Caco-2 (cell line): Measurements from ENCODE around the gene TTN. TPM values are rescaled to one million over a fixed set of nuclear protein-coding genes. Genes with fewer than 3 reads are reported as not detected.

Experiments
- BruUV-seq: library from RNA; stranded (reverse); fragments of 400-500 nt; replicated peaks from 2 replicates; lab custom pipeline; 2021; lab: Mats Ljungman, UMichigan
- CTCF ChIA-PET: fragments of 300-600 bp; sonication (Branson Sonifier 250); formaldehyde crosslinking; loops from one replicate; lab custom pipeline; 2022; ENCODE audit warnings: antibody characterized with exemption; lab: Charles Lee
- POLR2A ChIA-PET: fragments of 300-600 bp; sonication (Branson Sonifier 250); formaldehyde crosslinking; loops from one replicate; lab custom pipeline; 2022; ENCODE audit warnings: antibody characterized with exemption; lab: Charles Lee
- DNase-seq, 2 experiments: peaks; one replicate each; pipeline versions ENCODE4 v3.0.0 to v3.0.0-alpha.2; 2020 to 2022
- H3K27me3 ChIP-seq: replicated peaks from 2 replicates; pipeline ENCODE4 v1.6.0; 2011; ENCODE audit warnings: low read length; ENCODE audit not compliant: control insufficient read depth, insufficient read depth
- H3K36me3 ChIP-seq: 2 replicates; pipeline ENCODE4 v1.5.1; 2011; ENCODE audit warnings: low read length; ENCODE audit not compliant: control insufficient read depth, insufficient read depth
- H3K4me1 ChIP-seq: fragments of 250-450 bp; sonication (Bioruptor Pico); 2 replicates; pipeline ENCODE4 v1.5.1; 2020; ENCODE audit warnings: mild to moderate bottlenecking
- H3K4me3 ChIP-seq: 2 replicates; pipeline ENCODE4 v1.5.1; 2011; ENCODE audit warnings: low read depth, mild to moderate bottlenecking, control low read depth, low read length
- H3K9me3 ChIP-seq: fragments of 250-450 bp; sonication (Bioruptor Pico); 2 replicates; pipeline ENCODE4 v1.5.1; 2020; ENCODE audit warnings: mild to moderate bottlenecking, moderate library complexity
- H3K27ac Mint-ChIP-seq: one replicate; pipeline ENCODE4 v1.8.0; 2022; ENCODE audit warnings: mixed read lengths; ENCODE audit not compliant: unreplicated experiment
- H3K27me3 Mint-ChIP-seq: one replicate; pipeline ENCODE4 v1.8.0; 2022; ENCODE audit warnings: mixed read lengths; ENCODE audit not compliant: insufficient read depth, unreplicated experiment
- H3K36me3 Mint-ChIP-seq: one replicate; pipeline ENCODE4 v1.8.0; 2022; ENCODE audit warnings: mild to moderate bottlenecking, mixed read lengths; ENCODE audit not compliant: insufficient read depth, unreplicated experiment
- H3K4me1 Mint-ChIP-seq: one replicate; pipeline ENCODE4 v1.8.0; 2022; ENCODE audit warnings: low read depth, mixed read lengths; ENCODE audit not compliant: unreplicated experiment
- H3K4me3 Mint-ChIP-seq: one replicate; pipeline ENCODE4 v1.8.0; 2022; ENCODE audit warnings: mild to moderate bottlenecking, moderate library complexity, mixed read lengths; ENCODE audit not compliant: unreplicated experiment
- H3K9me3 Mint-ChIP-seq: one replicate; pipeline ENCODE4 v1.8.0; 2022; ENCODE audit warnings: mixed read lengths; ENCODE audit not compliant: unreplicated experiment
- intact Hi-C: fragments of 100-400 bp; cut with micrococcal nuclease; formaldehyde crosslinking; loops from one replicate; pipeline ENCODE4 v1.10.0; 2022; ENCODE audit not compliant: unreplicated experiment
- total RNA-seq: library from RNA; stranded (reverse); gene quantifications from 2 replicates; pipeline ENCODE4 v1.2.3, GENCODE V29; 2022
- TF ChIP-seq, protein P1 (sequence below), 2 experiments: fragments of 200-600 bp in 1 of 2; IDR thresholded peaks; 1 replicate in 1 of 2; 2 replicates in 1 of 2; pipeline versions ENCODE4 v1.5.1 to v1.8.0; 2011 to 2022; ENCODE audit warnings: antibody characterized with exemption in 1 of 2, control low read depth in 1 of 2, inconsistent platforms in 1 of 2, low read depth in 1 of 2, low read length in 1 of 2, mild to moderate bottlenecking in 1 of 2, moderate library complexity in 1 of 2; ENCODE audit not compliant: insufficient read depth in 1 of 2, severe bottlenecking in 1 of 2, unreplicated experiment in 1 of 2

Gene TTN
- total RNA-seq, 1 experiment from 2014 or later: 9.3 TPM

DNA sequence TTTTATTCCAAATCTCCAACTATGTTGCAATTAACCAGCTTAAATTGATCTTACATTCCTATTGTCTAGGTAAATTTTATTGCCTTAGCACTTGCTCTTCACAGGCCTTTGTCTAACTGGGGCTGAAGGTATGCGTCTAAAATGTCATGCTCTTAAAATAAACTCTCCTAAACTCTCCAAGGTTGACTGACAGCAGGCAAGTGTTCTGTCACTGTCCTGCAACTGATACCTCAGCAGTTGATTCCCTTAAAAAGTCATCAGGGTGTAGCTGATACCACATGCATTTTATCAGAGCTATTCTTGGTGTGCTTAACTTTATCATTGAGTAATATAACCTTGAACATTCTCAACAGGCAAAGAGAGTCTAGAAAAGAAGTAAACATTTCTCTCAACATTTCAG is 680 bp downstream of the TTN start:
- H3K4me1 ChIP-seq: no peaks in the 10 kb centered on the region
- POLR2A ChIA-PET: interaction anchor here (0.6 kb wide), 1 partner anchor 28 kb away, joined by 6 read pairs; no protein-coding TSS in a partner anchor
- H3K4me3 ChIP-seq: no peak overlapping the region
- no peaks in the 10 kb centered on the region for H3K9me3 ChIP-seq
- no TSS peak for BruUV-seq
- no peak overlapping the region for H3K4me3 Mint-ChIP-seq
- H3K27me3 Mint-ChIP-seq: no peaks in the 10 kb centered on the region
- no peaks in the 10 kb centered on the region for H3K27me3 ChIP-seq
- TF ChIP-seq, protein P1, sequence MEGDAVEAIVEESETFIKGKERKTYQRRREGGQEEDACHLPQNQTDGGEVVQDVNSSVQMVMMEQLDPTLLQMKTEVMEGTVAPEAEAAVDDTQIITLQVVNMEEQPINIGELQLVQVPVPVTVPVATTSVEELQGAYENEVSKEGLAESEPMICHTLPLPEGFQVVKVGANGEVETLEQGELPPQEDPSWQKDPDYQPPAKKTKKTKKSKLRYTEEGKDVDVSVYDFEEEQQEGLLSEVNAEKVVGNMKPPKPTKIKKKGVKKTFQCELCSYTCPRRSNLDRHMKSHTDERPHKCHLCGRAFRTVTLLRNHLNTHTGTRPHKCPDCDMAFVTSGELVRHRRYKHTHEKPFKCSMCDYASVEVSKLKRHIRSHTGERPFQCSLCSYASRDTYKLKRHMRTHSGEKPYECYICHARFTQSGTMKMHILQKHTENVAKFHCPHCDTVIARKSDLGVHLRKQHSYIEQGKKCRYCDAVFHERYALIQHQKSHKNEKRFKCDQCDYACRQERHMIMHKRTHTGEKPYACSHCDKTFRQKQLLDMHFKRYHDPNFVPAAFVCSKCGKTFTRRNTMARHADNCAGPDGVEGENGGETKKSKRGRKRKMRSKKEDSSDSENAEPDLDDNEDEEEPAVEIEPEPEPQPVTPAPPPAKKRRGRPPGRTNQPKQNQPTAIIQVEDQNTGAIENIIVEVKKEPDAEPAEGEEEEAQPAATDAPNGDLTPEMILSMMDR (IDR thresholded peaks at IDR 0.05; ENCODE audit: insufficient read depth in 1 of 2, low read depth in 1 of 2, low read length in 1 of 2, severe bottlenecking in 1 of 2, unreplicated experiment in 1 of 2): no peak
- no peak overlapping the region for H3K27ac Mint-ChIP-seq
- H3K9me3 Mint-ChIP-seq: no peaks in the 10 kb centered on the region
- no peak for DNase-seq
- H3K36me3 Mint-ChIP-seq: no peaks in the 10 kb centered on the region
- CTCF ChIA-PET: no interaction called here
- no peaks in the 10 kb centered on the region for H3K36me3 ChIP-seq
- intact Hi-C loops: no loop called here
- no peaks in the 10 kb centered on the region for H3K4me1 Mint-ChIP-seq

DNA sequence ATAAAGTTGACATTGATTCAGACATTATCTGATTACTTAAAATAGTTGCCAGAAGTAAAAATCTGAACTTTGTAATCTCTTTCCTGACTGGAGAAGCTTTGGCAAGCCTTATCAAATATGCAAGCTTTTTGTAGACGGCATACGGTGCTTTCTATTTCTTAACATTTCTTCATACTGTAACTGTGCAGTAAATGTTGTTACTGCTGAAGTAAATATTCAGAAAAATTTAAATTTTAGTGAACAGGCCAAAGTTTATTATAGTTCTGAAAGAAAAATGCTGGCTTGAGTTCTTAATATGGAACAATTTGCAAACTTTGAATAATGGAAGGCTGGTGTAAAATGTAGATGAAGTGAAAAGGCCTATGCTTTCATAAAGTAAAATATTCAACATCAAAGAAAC is 1.8 kb downstream of the TTN start:
- no peaks in the 10 kb centered on the region for H3K27me3 Mint-ChIP-seq
- H3K27ac Mint-ChIP-seq: no peak overlapping the region
- H3K4me1 Mint-ChIP-seq: no peaks in the 10 kb centered on the region
- H3K4me1 ChIP-seq: no peaks in the 10 kb centered on the region
- ChIA-PET POLR2A (no interaction called here), CTCF (no interaction called here)
- H3K9me3 Mint-ChIP-seq: no peaks in the 10 kb centered on the region
- TF ChIP-seq, protein P1 (IDR thresholded peaks at IDR 0.05; ENCODE audit: insufficient read depth in 1 of 2, low read depth in 1 of 2, low read length in 1 of 2, severe bottlenecking in 1 of 2, unreplicated experiment in 1 of 2): no peak
- no peak for DNase-seq
- H3K36me3 Mint-ChIP-seq: no peaks in the 10 kb centered on the region
- no peaks in the 10 kb centered on the region for H3K27me3 ChIP-seq
- no peak overlapping the region for H3K4me3 Mint-ChIP-seq
- no peaks in the 10 kb centered on the region for H3K36me3 ChIP-seq
- intact Hi-C loops: no loop called here
- no peak overlapping the region for H3K4me3 ChIP-seq
- no peaks in the 10 kb centered on the region for H3K9me3 ChIP-seq
- BruUV-seq: no TSS peak

DNA sequence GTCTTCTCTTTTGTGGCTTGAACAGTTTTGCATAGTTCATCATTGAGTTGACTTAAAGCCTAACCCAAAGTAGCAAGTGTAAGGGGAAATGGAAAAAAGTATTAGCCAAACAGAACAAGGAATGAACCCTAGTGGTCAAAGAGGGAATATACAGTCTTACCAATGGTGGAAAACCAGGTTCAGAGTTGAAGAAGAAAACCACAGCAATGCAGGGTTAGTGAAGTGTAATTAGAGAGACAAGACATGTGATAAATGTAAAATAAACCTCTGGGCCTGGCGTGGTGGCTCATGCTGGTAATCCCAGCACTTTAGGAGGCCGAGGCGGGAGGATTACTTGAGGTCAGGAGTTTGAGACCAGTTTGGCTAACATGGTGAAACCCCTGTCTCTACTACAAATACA is 2.4 kb downstream of the TTN start:
- Histone ChIP-seq H3K36me3 (no peaks in the 10 kb centered on the region), H3K4me1 (no peaks in the 10 kb centered on the region), H3K9me3 (no peaks in the 10 kb centered on the region), H3K4me3 (no peak overlapping the region), H3K27me3 (no peaks in the 10 kb centered on the region)
- TF ChIP-seq, protein P1 (IDR thresholded peaks at IDR 0.05; ENCODE audit: insufficient read depth in 1 of 2, low read depth in 1 of 2, low read length in 1 of 2, severe bottlenecking in 1 of 2, unreplicated experiment in 1 of 2): peak; percentile 59 to 62
- peak in 1 of 2 experiments; percentile 25 for DNase-seq
- no peak overlapping the region for H3K4me3 Mint-ChIP-seq
- intact Hi-C loops: no loop called here
- no peaks in the 10 kb centered on the region for H3K4me1 Mint-ChIP-seq
- H3K27ac Mint-ChIP-seq: no peak overlapping the region
- no peaks in the 10 kb centered on the region for H3K27me3 Mint-ChIP-seq
- no peaks in the 10 kb centered on the region for H3K36me3 Mint-ChIP-seq
- no peaks in the 10 kb centered on the region for H3K9me3 Mint-ChIP-seq
- CTCF ChIA-PET: no interaction called here
- POLR2A ChIA-PET: no interaction called here
- BruUV-seq: no TSS peak
